Esophagus muscularis mucosa (tissue), 4 donors: ENCODE measurements around the gene PITX3. TPM values are rescaled to one million over a fixed set of nuclear protein-coding genes. Genes with fewer than 3 reads are reported as not detected.
"Not testable (repeated sequence)": the region's sequence is repeated elsewhere in the genome, so short reads cannot be mapped to it uniquely, and the experiment has no call there.

Experiments
- DNase-seq: peaks from one replicate; pipeline ENCODE4 v3.0.0-alpha.2; 2017; ENCODE audit errors: extremely low spot score
- H3K27ac ChIP-seq, 4 donors: fragments of 200-600 bp; sonication (generic); replicated peaks in 1 of 4; 1 replicate in 3 of 4; 2 replicates in 1 of 4; pipeline ENCODE4 v1.5.1; 2016 to 2019; ENCODE audit warnings: mild to moderate bottlenecking in 1 of 4
- H3K27me3 ChIP-seq, 4 donors: fragments of 200-600 bp; sonication (generic); one replicate each; pipeline versions ENCODE4 v1.5.1 to v1.6.0; 2016 to 2019
- H3K36me3 ChIP-seq, 4 donors: fragments of 200-600 bp; sonication (generic); one replicate each; pipeline ENCODE4 v1.5.1; 2016 to 2019
- H3K4me1 ChIP-seq, 4 donors: fragments of 200-600 bp; sonication (generic); one replicate each; pipeline ENCODE4 v1.5.1; 2016 to 2019
- H3K4me3 ChIP-seq, 4 donors: fragments of 200-600 bp; sonication (generic); 1 replicate in 2 of 4; 2 replicates in 2 of 4; pipeline ENCODE4 v1.5.1; 2016 to 2019; ENCODE audit warnings: mild to moderate bottlenecking in 4 of 4, moderate library complexity in 1 of 4
- H3K9me3 ChIP-seq, 4 donors: fragments of 200-600 bp; sonication (generic); 1 replicate in 3 of 4; 2 replicates in 1 of 4; pipeline ENCODE4 v1.5.1; 2016 to 2019
- EP300 ChIP-seq: sonication (generic); formaldehyde crosslinking; IDR thresholded peaks from one replicate; pipeline ENCODE4 v1.6.1; 2017; ENCODE audit warnings: antibody characterized with exemption
- POLR2A ChIP-seq: fragments of 450-650 bp; IDR thresholded peaks from one replicate; pipeline ENCODE4 v1.6.1; 2017; ENCODE audit warnings: antibody characterized with exemption, moderate library complexity, mild to moderate bottlenecking, low read depth
- POLR2AphosphoS5 ChIP-seq, 2 donors: sonication (generic); formaldehyde crosslinking; IDR thresholded peaks; one replicate each; pipeline ENCODE4 v1.6.1; 2017; ENCODE audit warnings: antibody characterized with exemption in 2 of 2
- WGBS: methylation state at CpG from one replicate; pipeline ENCODE4 v1.1.5; 2018; 5-methylcytosine and 5-hydroxymethylcytosine counted together
- intact Hi-C: fragments of 100-400 bp; cut with DNase I; formaldehyde crosslinking; loops from one replicate; pipeline ENCODE4 v1.15.1; 2023
- total RNA-seq, 4 donors: library from RNA; depleted of rRNA; stranded (reverse); fragments of >200 nt; gene quantifications; one replicate each; pipeline versions ENCODE4 v1.1.0 to v1.2.1, GENCODE V29; 2016
- TF ChIP-seq, protein P1 (sequence below), 3 experiments: fragments of 200-600 bp in 2 of 3; fragments of 450-650 bp in 1 of 3; sonication (generic) in 2 of 3; IDR thresholded peaks; one replicate each; pipeline ENCODE4 v1.5.1; 2017 to 2019; ENCODE audit warnings: antibody characterized with exemption in 3 of 3, mild to moderate bottlenecking in 2 of 3, moderate library complexity in 1 of 3

PITX3 gene
- total RNA-seq, 4 donors from 2014 or later = not detected

DNA sequence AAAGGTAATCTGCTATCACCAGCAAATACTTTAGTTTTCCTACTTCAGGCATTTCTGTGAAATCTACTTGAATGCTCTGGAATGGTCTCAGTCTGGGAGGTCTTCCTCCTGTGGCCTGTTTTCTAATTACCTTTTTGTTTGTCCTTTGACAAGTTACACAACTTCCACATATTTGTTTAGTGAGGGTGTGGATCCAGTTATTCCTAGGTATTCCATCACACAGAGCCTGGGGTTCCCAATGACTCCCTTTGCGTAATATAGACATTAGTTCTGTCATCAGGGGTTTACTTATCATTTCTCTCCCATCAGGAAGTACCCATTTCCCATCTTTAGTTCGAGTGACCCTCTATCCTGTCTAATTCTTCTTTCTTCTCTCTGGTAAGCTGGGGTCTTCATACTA, 43.3 kb downstream of the PITX3 start:
- intact Hi-C loops = no loop called here
- WGBS = 71% methylated on average over 2 of the region's 2 CpGs
- Histone ChIP-seq H3K4me3 (no peak overlapping the region), H3K27ac (no peak overlapping the region), H3K36me3 (no peaks in the 10 kb centered on the region), H3K4me1 (no peaks in the 10 kb centered on the region), H3K27me3 (peaks cover 0 to 7% (median 0%) of the 10 kb centered on the region in 4 donors), H3K9me3 (no peaks in the 10 kb centered on the region)
- TF ChIP-seq POLR2AphosphoS5 (IDR thresholded peaks at IDR 0.05) (no peak), EP300 (no peak), POLR2A (no peak)
- TF ChIP-seq, protein P1, sequence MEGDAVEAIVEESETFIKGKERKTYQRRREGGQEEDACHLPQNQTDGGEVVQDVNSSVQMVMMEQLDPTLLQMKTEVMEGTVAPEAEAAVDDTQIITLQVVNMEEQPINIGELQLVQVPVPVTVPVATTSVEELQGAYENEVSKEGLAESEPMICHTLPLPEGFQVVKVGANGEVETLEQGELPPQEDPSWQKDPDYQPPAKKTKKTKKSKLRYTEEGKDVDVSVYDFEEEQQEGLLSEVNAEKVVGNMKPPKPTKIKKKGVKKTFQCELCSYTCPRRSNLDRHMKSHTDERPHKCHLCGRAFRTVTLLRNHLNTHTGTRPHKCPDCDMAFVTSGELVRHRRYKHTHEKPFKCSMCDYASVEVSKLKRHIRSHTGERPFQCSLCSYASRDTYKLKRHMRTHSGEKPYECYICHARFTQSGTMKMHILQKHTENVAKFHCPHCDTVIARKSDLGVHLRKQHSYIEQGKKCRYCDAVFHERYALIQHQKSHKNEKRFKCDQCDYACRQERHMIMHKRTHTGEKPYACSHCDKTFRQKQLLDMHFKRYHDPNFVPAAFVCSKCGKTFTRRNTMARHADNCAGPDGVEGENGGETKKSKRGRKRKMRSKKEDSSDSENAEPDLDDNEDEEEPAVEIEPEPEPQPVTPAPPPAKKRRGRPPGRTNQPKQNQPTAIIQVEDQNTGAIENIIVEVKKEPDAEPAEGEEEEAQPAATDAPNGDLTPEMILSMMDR (IDR thresholded peaks at IDR 0.05) = no peak
- DNase-seq = no peak

- Histone ChIP-seq H3K27me3 (peaks cover 0 to 7% (median 0%) of the 10 kb centered on the region in 4 donors), H3K4me3 (no peak overlapping the region), H3K36me3 (no peaks in the 10 kb centered on the region), H3K4me1 (no peaks in the 10 kb centered on the region), H3K9me3 (no peaks in the 10 kb centered on the region), H3K27ac (no peak overlapping the region)
- intact Hi-C loops = no loop called here
- DNase-seq = no peak
- TF ChIP-seq POLR2A (no peak), POLR2AphosphoS5 (IDR thresholded peaks at IDR 0.05) (no peak), EP300 (no peak)
- TF ChIP-seq, protein P1 (IDR thresholded peaks at IDR 0.05) = no peak
- 82% methylated on average over 2 of the region's 2 CpGs for WGBS
Observed at GRCh38 chr10:102196893-102197292, 44.4 kb downstream of the PITX3 start.

- Histone ChIP-seq H3K4me1 (no peaks in the 10 kb centered on the region), H3K9me3 (no peaks in the 10 kb centered on the region), H3K27me3 (no peaks in the 10 kb centered on the region), H3K27ac (no peak overlapping the region), H3K36me3 (no peaks in the 10 kb centered on the region), H3K4me3 (no peak overlapping the region)
- TF ChIP-seq POLR2AphosphoS5 (IDR thresholded peaks at IDR 0.05) = no peak
- TF ChIP-seq EP300 = no peak
- TF ChIP-seq POLR2A = no peak
- TF ChIP-seq, protein P1 (IDR thresholded peaks at IDR 0.05) = no peak
- 88% methylated on average over 6 of the region's 6 CpGs for WGBS
- DNase-seq = no peak
- intact Hi-C loops = no loop called here
Observed at GRCh38 chr10:102195296-102195870, 45.9 kb downstream of the PITX3 start.

DNA sequence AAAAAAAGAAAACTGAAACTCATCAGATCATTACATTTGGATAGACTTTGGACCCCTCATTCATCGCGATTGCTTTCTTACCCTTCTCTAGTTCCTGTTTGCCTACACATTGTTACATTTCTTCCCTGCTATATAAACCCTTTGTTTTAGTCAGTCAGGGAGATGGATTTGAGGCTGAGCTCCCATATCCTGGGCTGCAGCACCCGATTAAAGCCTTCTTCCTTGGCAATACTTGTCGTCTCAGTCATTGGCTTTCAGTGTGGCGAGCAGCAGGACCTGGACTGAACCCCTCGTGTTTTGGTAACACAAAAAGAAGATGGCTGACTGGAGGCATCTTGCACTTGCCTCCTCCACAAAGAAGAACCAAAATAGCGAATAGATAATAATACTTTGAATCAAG, 49.4 kb downstream of the PITX3 start:
- 85% methylated on average over 7 of the region's 7 CpGs for WGBS
- TF ChIP-seq, protein P1 (IDR thresholded peaks at IDR 0.05) = no peak
- TF ChIP-seq POLR2AphosphoS5 (IDR thresholded peaks at IDR 0.05) (no peak), EP300 (no peak), POLR2A (no peak)
- intact Hi-C loops = no loop called here
- Histone ChIP-seq H3K27me3 (no peaks in the 10 kb centered on the region), H3K27ac (no peak overlapping the region), H3K4me1 (peaks cover 0 to 13% (median 0%) of the 10 kb centered on the region in 4 donors), H3K9me3 (no peaks in the 10 kb centered on the region), H3K4me3 (no peak overlapping the region), H3K36me3 (no peaks in the 10 kb centered on the region)
- DNase-seq = no peak

- H3K27me3 ChIP-seq, DNase-seq, H3K9me3 ChIP-seq, intact Hi-C loops, H3K27ac ChIP-seq, H3K36me3 ChIP-seq: not testable (repeated sequence)
- 75% methylated on average over 5 of the region's 7 CpGs for WGBS
- Histone ChIP-seq H3K4me3 (peak overlapping the region in 1 of 4 donors; percentile 16), H3K4me1 (peaks cover 0 to 13% (median 0%) of the 10 kb centered on the region in 4 donors)
Observed at GRCh38 chr10:102188941-102189898, 52.1 kb downstream of the PITX3 start.
